Measurements from ENCODE around the gene MMGT1.

- TF ChIP-seq, protein P1, sequence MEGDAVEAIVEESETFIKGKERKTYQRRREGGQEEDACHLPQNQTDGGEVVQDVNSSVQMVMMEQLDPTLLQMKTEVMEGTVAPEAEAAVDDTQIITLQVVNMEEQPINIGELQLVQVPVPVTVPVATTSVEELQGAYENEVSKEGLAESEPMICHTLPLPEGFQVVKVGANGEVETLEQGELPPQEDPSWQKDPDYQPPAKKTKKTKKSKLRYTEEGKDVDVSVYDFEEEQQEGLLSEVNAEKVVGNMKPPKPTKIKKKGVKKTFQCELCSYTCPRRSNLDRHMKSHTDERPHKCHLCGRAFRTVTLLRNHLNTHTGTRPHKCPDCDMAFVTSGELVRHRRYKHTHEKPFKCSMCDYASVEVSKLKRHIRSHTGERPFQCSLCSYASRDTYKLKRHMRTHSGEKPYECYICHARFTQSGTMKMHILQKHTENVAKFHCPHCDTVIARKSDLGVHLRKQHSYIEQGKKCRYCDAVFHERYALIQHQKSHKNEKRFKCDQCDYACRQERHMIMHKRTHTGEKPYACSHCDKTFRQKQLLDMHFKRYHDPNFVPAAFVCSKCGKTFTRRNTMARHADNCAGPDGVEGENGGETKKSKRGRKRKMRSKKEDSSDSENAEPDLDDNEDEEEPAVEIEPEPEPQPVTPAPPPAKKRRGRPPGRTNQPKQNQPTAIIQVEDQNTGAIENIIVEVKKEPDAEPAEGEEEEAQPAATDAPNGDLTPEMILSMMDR (conservative IDR thresholded peaks at IDR 0.05; ENCODE audit: low read length), result no peak
- TF ChIP-seq EZH2phosphoT487 (IDR thresholded peaks at IDR 0.05; ENCODE audit: borderline replicate concordance, low read depth, low read length), result no peak
These were observed 41.2 kb upstream of the MMGT1 start for GRCh38 chrX:136015016-136015415.
